DND-41 (cell line): ENCODE data around the gene B4GALNT3.

Experiments
- ATAC-seq: fragments of 200-7000 bp; cut with Tn5 transposase; 3 replicates; pipeline ENCODE4 v1.9.1; 2021; ENCODE audit warnings: low read depth; ENCODE audit not compliant: insufficient read depth
- DNase-seq: peaks from one replicate; pipeline ENCODE4 v3.0.0-alpha.2; 2020
- H2AFZ ChIP-seq: 2 replicates; pipeline ENCODE4 v1.6.0; 2012; ENCODE audit warnings: low read depth, low read length
- H3K27ac ChIP-seq: 2 replicates; pipeline ENCODE4 v1.5.1; 2012; ENCODE audit warnings: low read length, inconsistent platforms
- H3K27me3 ChIP-seq: fragments of 200-600 bp; sonication (generic); 2 replicates; pipeline ENCODE4 v1.6.0; 2012; ENCODE audit warnings: low read length, mild to moderate bottlenecking, inconsistent platforms; ENCODE audit not compliant: insufficient read depth, poor library complexity
- H3K36me3 ChIP-seq: 2 replicates; pipeline ENCODE4 v1.5.1; 2012; ENCODE audit warnings: low read length, inconsistent platforms; ENCODE audit not compliant: insufficient read depth
- H3K4me1 ChIP-seq: 2 replicates; pipeline ENCODE4 v1.5.1; 2012; ENCODE audit warnings: mild to moderate bottlenecking, low read length; ENCODE audit not compliant: insufficient read depth
- H3K4me2 ChIP-seq: 2 replicates; pipeline ENCODE4 v1.6.0; 2012; ENCODE audit warnings: mild to moderate bottlenecking, moderate library complexity, low read length, inconsistent platforms; ENCODE audit not compliant: insufficient read depth
- H3K4me3 ChIP-seq, 2 experiments: fragments of 200-600 bp in 1 of 2; shearing (Covaris generic) in 1 of 2; 2 replicates each; pipeline ENCODE4 v1.5.1; 2012 to 2016; ENCODE audit warnings: inconsistent platforms in 2 of 2, low read length in 2 of 2, mild to moderate bottlenecking in 2 of 2, low read depth in 1 of 2, moderate library complexity in 1 of 2
- H3K79me2 ChIP-seq: 2 replicates; pipeline ENCODE4 v1.6.0; 2012; ENCODE audit warnings: low read length, inconsistent platforms; ENCODE audit not compliant: insufficient read depth
- H3K9ac ChIP-seq: 2 replicates; pipeline ENCODE4 v1.6.0; 2012; ENCODE audit warnings: low read depth, mild to moderate bottlenecking, inconsistent platforms, low read length, moderate library complexity
- H3K9me3 ChIP-seq: 2 replicates; pipeline ENCODE4 v1.5.1; 2012; ENCODE audit warnings: low read length, moderate library complexity, mild to moderate bottlenecking, inconsistent platforms; ENCODE audit not compliant: insufficient read depth, severe bottlenecking
- H4K20me1 ChIP-seq: 2 replicates; pipeline ENCODE4 v1.6.0; 2012; ENCODE audit warnings: low read length; ENCODE audit not compliant: insufficient read depth
- CTCF ChIP-seq: IDR thresholded peaks from 2 replicates; pipeline ENCODE4 v1.5.1; 2012; ENCODE audit warnings: borderline replicate concordance, low read length, moderate library complexity, mild to moderate bottlenecking; ENCODE audit not compliant: poor library complexity, severe bottlenecking; ENCODE audit errors: extremely low read depth
- EZH2 ChIP-seq: IDR thresholded peaks from 3 replicates; pipeline ENCODE4 v1.6.1; 2012; ENCODE audit warnings: borderline replicate concordance, low read depth, mild to moderate bottlenecking, moderate library complexity, low read length, inconsistent platforms; ENCODE audit not compliant: severe bottlenecking

B4GALNT3 gene

GRCh38 chr12:554001-554285 is 94.2 kb downstream of the B4GALNT3 start:
- H4K20me1 ChIP-seq = peaks cover 5% of the 10 kb centered on the region; the same call in 1 of the 2 replicates
- no peak overlapping the region for H3K9ac ChIP-seq
- peaks cover 11% of the 10 kb centered on the region for H3K27me3 ChIP-seq
- TF ChIP-seq EZH2 (no peak), CTCF (no peak)
- no peak overlapping the region for H3K4me3 ChIP-seq
- H3K4me1 ChIP-seq = no peaks in the 10 kb centered on the region
- DNase-seq (no peak), ATAC-seq (no peak)
- no peaks in the 10 kb centered on the region for H3K79me2 ChIP-seq
- no peaks in the 10 kb centered on the region for H3K9me3 ChIP-seq
- H3K36me3 ChIP-seq = no peaks in the 10 kb centered on the region
- H2AFZ ChIP-seq = no peak overlapping the region
- no peak overlapping the region for H3K27ac ChIP-seq
- no peak overlapping the region for H3K4me2 ChIP-seq

GRCh38 chr12:556498-556897 is 96.8 kb downstream of the B4GALNT3 start:
- DNase-seq = no peak
- Histone ChIP-seq H3K27ac (no peak overlapping the region), H4K20me1 (0 out of 2 replicates have a peak, but pooled peaks cover 2% of the 10 kb centered on the region), H3K36me3 (no peaks in the 10 kb centered on the region), H3K9me3 (no peaks in the 10 kb centered on the region), H3K4me1 (0 out of 2 replicates have a peak, but pooled peaks cover 2% of the 10 kb centered on the region), H3K4me3 (no peak overlapping the region), H3K4me2 (no peak overlapping the region), H3K9ac (no peak overlapping the region), H3K27me3 (peaks cover 3% of the 10 kb centered on the region), H2AFZ (no peak overlapping the region), H3K79me2 (no peaks in the 10 kb centered on the region)
- ATAC-seq = no peak
- TF ChIP-seq CTCF (no peak), EZH2 (no peak)

GRCh38 chr12:558580-558979 is 98.8 kb downstream of the B4GALNT3 start:
- no peak overlapping the region for H3K4me2 ChIP-seq
- H3K9ac ChIP-seq = no peak overlapping the region
- ATAC-seq (no peak), DNase-seq (no peak)
- no peaks in the 10 kb centered on the region for H3K79me2 ChIP-seq
- H3K4me1 ChIP-seq = peaks cover 17% of the 10 kb centered on the region
- 0 out of 2 replicates have a peak, but pooled peaks cover 2% of the 10 kb centered on the region for H4K20me1 ChIP-seq
- no peaks in the 10 kb centered on the region for H3K36me3 ChIP-seq
- no peak overlapping the region for H3K4me3 ChIP-seq
- H2AFZ ChIP-seq = no peak overlapping the region
- H3K27ac ChIP-seq = no peak overlapping the region
- H3K27me3 ChIP-seq = no peaks in the 10 kb centered on the region
- H3K9me3 ChIP-seq = no peaks in the 10 kb centered on the region
- TF ChIP-seq EZH2 (no peak), CTCF (no peak)

GRCh38 chr12:559208-559905 is 99.6 kb downstream of the B4GALNT3 start:
- Histone ChIP-seq H3K27ac (no peak overlapping the region), H3K9ac (no peak overlapping the region), H3K4me1 (peaks cover 24% of the 10 kb centered on the region), H3K4me2 (no peak overlapping the region), H3K27me3 (no peaks in the 10 kb centered on the region), H3K9me3 (no peaks in the 10 kb centered on the region), H2AFZ (no peak overlapping the region), H3K36me3 (no peaks in the 10 kb centered on the region), H4K20me1 (0 out of 2 replicates have a peak, but pooled peaks cover 2% of the 10 kb centered on the region), H3K4me3 (no peak overlapping the region), H3K79me2 (no peaks in the 10 kb centered on the region)
- TF ChIP-seq CTCF = no peak
- TF ChIP-seq EZH2 = no peak
- DNase-seq (no peak), ATAC-seq (no peak)
